DOHH2 (cell line): Measurements from ENCODE around the gene SETD1A.

ENCODE experiments used
- EZH2phosphoT487 ChIP-seq: fragments of 200-600 bp; sonication (generic); IDR thresholded peaks from 2 replicates; pipeline ENCODE4 v1.6.1; 2017; ENCODE audit warnings: borderline replicate concordance, mild to moderate bottlenecking, antibody characterized with exemption, low read length, moderate library complexity, mixed read lengths
- TF ChIP-seq, protein P1 (sequence below): fragments of 200-600 bp; sonication (generic); IDR thresholded peaks from one replicate; pipeline ENCODE4 v1.5.1; 2014; ENCODE audit warnings: antibody characterized with exemption, mild to moderate bottlenecking, low read depth, low read length; ENCODE audit not compliant: poor library complexity, severe bottlenecking

GRCh38 chr16:30958175-30959079, 873 bp downstream of the SETD1A start:
- TF ChIP-seq, protein P1, sequence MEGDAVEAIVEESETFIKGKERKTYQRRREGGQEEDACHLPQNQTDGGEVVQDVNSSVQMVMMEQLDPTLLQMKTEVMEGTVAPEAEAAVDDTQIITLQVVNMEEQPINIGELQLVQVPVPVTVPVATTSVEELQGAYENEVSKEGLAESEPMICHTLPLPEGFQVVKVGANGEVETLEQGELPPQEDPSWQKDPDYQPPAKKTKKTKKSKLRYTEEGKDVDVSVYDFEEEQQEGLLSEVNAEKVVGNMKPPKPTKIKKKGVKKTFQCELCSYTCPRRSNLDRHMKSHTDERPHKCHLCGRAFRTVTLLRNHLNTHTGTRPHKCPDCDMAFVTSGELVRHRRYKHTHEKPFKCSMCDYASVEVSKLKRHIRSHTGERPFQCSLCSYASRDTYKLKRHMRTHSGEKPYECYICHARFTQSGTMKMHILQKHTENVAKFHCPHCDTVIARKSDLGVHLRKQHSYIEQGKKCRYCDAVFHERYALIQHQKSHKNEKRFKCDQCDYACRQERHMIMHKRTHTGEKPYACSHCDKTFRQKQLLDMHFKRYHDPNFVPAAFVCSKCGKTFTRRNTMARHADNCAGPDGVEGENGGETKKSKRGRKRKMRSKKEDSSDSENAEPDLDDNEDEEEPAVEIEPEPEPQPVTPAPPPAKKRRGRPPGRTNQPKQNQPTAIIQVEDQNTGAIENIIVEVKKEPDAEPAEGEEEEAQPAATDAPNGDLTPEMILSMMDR, result no peak
- TF ChIP-seq EZH2phosphoT487, result no peak
